Measurements from ENCODE around the gene JAKMIP2.
A peak's percentile ranks its signal among the peaks of the same experiment; 100 is the strongest.

JAKMIP2 gene

GRCh38 chr5:147789820-147790219 is 7.3 kb upstream of the JAKMIP2 start:
- DNase-seq = no peak

- DNase-seq = no peak
These were observed 5.5 kb upstream of the JAKMIP2 start for GRCh38 chr5:147788023-147788422.

- DNase-seq = no peak
These were observed 3.6 kb upstream of the JAKMIP2 start for GRCh38 chr5:147786142-147786541.

DNA sequence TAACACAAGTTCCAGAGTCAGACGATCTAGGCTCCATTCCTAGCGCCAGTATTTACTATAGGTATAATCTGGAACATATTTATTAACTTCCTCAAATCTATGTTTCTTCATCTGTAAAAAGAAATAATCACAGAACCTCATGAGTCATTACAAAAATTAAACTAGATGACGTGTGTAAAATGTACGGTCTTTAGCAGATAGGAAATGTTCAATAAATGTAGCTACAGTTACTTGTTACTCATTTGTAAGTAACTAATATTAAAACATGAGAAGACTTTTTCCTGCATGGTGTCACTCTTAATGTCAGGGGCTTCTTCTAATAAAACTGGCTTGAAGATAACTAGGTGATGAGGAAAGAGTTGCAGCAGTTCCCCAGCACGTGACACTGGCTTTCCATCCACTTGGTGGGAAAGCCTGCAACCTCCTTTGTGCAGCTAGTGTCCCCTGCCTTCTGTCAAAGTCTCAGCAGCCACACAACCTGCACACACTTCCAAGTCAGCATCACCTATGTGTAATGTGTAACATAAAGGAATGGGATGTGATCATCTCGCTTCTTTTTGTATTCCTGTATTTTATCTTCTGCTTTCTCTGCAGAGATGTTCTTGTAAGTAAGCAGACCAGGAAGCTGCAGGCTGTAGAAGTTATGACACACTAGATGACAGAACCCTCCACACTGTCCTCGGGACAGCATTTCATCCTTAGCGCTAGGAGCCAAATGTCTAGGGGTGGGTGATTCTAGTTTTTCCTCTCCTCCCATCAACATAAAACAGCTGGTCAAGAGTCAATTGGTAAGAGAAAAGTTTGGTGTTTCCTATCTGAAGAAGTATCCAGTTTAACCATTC is 1.8 kb upstream of the JAKMIP2 start:
- DNase-seq = peak in 1 of 56 donors; percentile 1

GRCh38 chr5:147780924-147781573 is 1.5 kb downstream of the JAKMIP2 start:
- DNase-seq = no peak

- no peak for DNase-seq
These were observed 2.8 kb downstream of the JAKMIP2 start for GRCh38 chr5:147779694-147780093.

DNA sequence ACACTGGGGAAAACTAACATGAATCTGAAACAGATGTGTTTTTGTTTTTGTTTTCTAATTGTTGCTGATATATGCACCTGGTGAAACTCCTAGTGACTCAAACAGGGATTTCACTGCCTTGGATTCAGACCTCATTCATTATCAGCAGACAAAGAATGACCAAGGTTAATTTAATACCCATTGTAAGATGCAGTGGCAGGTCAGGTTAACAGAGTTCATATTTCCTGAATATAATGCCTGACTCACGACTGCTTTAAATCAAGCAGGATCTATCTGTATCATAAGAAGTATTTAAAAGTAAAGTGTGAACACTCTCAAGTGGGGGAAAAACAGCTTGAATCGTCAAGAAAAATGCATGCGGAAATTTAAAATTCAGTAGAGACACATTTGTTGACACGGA is 5.5 kb downstream of the JAKMIP2 start:
- no peak for DNase-seq

DNA sequence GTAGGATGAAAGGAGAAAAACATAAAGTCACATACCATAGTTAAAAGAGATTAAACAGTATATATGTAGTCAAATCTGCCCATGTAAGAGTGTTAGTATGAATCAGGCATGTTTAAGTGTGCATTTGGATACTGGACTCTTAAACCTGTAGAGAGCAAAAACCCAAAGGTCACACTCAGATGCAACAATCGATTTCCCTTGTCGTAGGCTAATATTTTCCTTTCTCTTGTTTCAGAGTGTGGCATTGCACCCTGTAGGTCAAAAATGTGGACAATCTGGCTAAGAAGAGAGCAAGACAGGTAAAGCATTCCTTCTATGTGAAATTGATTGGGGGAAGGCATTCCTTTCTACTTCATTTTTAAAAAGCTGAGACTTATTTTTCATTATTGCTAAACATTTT is 8.9 kb downstream of the JAKMIP2 start:
- no peak for DNase-seq

DNA sequence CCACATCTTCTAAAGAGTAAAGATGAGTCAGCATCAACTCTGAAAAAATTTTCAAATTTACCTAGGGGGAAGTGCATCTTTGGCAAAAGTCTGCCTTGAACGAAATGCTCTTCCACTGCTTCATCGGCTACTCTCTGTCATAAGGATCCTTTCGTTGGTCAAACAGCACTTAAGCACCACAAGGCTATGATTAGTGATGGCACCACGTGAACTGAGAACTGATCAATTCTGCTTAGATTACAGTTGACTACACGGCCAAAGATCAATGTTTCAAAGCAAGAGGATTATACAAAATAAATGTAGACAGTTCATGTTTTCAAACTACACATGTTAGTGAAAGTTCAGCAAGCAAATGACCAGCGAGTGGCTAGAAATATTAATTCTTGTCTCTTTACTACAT is 9.4 kb downstream of the JAKMIP2 start:
- DNase-seq = no peak

DNA sequence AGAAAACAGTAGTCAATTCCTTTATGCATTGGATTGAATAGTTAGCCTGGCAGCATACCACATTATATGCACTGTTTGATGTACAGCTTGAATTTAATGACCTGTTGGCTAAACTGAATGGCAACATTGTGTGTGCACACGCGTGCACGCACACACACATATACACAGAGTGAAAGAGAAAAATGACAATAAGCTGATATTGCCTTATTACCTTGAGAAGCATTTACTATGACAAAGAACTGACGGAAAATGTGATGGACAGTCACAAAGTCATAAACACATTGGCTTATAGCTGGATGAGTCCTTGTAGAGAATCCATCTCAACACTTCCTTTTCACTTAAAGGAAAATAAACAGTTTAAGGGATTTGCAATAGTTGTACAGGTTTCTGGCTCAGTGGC is 15.5 kb downstream of the JAKMIP2 start:
- no peak for DNase-seq

GRCh38 chr5:147763791-147764525 is 18.6 kb downstream of the JAKMIP2 start:
- DNase-seq = no peak

- DNase-seq = no peak
These were observed 22.2 kb downstream of the JAKMIP2 start for GRCh38 chr5:147760086-147760875.

DNA sequence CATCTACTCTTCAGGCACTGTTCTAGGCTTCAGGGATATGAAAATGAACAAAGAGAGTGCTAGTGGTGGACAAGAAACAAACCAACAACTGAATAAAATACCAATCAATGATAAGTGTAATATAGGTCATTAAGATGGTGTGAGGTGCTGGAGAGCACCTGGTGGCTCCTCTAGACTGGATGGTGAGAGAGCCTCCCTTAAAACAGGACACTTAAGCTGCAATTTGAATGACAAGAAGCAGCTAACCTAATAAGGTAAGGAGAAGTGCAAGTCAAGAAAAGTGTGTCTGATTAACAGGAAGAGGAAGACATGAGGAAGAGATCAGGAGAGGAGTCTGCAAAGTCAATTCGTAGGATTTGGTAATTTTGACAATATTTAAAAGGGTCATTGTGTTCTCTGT is 23.1 kb downstream of the JAKMIP2 start:
- no peak for DNase-seq

GRCh38 chr5:147756566-147756965 is 26.0 kb downstream of the JAKMIP2 start:
- DNase-seq = no peak

DNA sequence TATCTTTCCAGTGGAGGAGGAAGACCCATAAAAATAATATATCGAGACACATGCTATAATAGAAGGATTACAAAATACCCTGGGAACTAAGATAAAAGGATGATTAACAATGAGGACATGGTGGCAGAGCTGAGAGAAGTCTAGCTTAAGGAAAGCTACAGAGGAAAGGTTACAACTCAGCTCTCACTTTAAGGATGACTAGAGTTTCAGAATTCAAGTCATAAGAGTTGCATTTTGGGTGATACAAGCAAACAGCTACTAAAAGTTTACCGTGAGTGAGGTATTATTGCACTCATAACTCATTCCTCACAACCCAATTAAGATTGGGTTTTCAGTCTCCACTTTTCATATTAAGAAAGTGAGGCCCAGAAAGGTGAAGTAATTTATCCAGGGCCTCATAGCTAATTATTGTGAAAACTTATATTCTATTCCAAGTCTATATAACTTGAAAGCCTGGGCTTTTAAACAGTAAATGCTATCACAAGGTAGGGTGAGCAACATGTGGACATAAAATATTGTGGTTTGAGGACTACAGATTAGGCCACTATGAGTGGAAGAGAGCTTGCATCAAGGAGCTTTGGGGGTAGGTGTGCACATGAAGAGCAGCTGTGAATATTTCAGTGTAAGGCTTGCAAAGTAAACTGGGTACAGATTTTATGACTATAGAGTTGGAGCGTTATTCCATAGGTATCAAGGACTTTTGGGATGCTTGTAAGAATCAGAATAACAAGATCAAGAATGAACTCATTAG is 28.0 kb downstream of the JAKMIP2 start:
- DNase-seq = no peak

DNA sequence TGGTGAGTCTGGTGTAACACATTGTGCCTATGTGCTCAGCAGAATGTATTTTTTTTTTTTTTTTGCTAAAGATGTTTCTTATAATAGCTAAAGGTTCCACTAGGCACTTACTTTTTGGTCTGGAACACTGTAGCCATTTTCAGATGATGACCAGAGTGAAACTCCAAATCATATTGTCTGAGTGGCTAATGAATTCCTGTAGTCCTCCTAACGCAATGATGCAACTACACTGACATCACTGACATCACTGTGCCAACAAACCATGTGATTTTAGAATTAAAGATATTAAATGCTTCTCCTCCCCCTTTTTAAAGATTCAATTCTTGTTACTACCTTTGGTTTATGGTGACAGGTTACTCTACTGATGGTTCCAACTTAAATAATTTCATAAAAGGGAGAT is 28.8 kb downstream of the JAKMIP2 start:
- DNase-seq = no peak

GRCh38 chr5:147752666-147753290 is 29.8 kb downstream of the JAKMIP2 start:
- peak in 1 of 56 donors; percentile 12 for DNase-seq

DNA sequence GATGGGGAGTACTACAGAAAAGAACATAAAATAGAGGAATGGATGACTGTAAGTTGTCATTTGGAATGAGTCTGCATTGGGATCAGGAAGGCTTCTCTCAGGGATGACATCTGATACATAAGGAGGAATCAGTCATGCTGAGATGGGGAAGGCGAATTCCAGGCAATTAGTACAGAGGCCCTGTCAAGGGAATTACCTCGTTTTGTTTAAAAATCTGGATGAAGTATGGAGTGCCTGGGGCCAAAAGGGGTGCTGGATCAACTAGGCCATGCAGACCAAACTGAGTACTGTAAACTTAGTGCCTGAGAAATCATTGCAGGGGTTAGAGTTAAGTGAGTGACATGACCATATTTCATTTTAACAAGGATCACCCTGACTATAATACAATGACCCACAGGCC is 30.5 kb downstream of the JAKMIP2 start:
- no peak for DNase-seq

- DNase-seq = peak in 22 of 56 donors; percentile 4 to 57 (median 25)
These were observed 31.2 kb downstream of the JAKMIP2 start for GRCh38 chr5:147751156-147751830.

- no peak for DNase-seq
These were observed 32.5 kb downstream of the JAKMIP2 start for GRCh38 chr5:147750065-147750464.
